Hematopoietic multipotent progenitor cell treated with erythropoietin and hydrocortisone succinate and interleukin-3 and kit ligand, for 15 days (in vitro differentiated cells): ENCODE measurements around the gene THBS3.
"Not testable (repeated sequence)": the region's sequence is repeated elsewhere in the genome, so short reads cannot be mapped to it uniquely, and the experiment has no call there.

Experiments
- DNase-seq: peaks from one replicate; pipeline ENCODE4 v3.0.0-alpha.2; 2015; ENCODE audit warnings: low spot score

THBS3 gene

GRCh38 chr1:155208541-155209311 is 1.0 kb upstream of the THBS3 start, which contains the start of gene MTX1:
Gene MTX1 (plus strand): TSS chr1:155208695. CDS start chr1:155208805, 110 bp downstream.
- peak; percentile 81 for DNase-seq

GRCh38 chr1:155206891-155207805 is 549 bp downstream of the THBS3 start:
- DNase-seq = peak; percentile 89

- DNase-seq = no peak
Observed at GRCh38 chr1:155205969-155206593, 1.6 kb downstream of the THBS3 start.

GRCh38 chr1:155205035-155205434 is 2.7 kb downstream of the THBS3 start:
- DNase-seq = no peak

GRCh38 chr1:155202731-155203515 is 4.8 kb downstream of the THBS3 start:
- DNase-seq = no peak

GRCh38 chr1:155202198-155202597 is 5.5 kb downstream of the THBS3 start:
- DNase-seq = no peak

- no peak for DNase-seq
Observed at GRCh38 chr1:155200920-155201319, 6.8 kb downstream of the THBS3 start.

- DNase-seq = no peak
Observed at GRCh38 chr1:155199792-155200191, 7.9 kb downstream of the THBS3 start.

- DNase-seq = no peak
Observed at GRCh38 chr1:155198547-155198906, 9.2 kb downstream of the THBS3 start.

GRCh38 chr1:155197901-155198546 is 9.7 kb downstream of the THBS3 start:
- DNase-seq = no peak

- DNase-seq = no peak
Observed at GRCh38 chr1:155196893-155197638, 10.6 kb downstream of the THBS3 start.

- DNase-seq = no peak
Observed at GRCh38 chr1:155196103-155196892, 11.4 kb downstream of the THBS3 start.

GRCh38 chr1:155195201-155196102 is 12.2 kb downstream of the THBS3 start:
- DNase-seq = no peak

GRCh38 chr1:155193991-155194240 is 13.8 kb downstream of the THBS3 start:
- not testable (repeated sequence) for DNase-seq

GRCh38 chr1:155193275-155193990 is 14.3 kb downstream of the THBS3 start:
- DNase-seq = peak; percentile 83

- no peak for DNase-seq
Observed at GRCh38 chr1:155192346-155193274, 15.1 kb downstream of the THBS3 start.

GRCh38 chr1:155191904-155192303 is 15.8 kb downstream of the THBS3 start:
- no peak for DNase-seq
